Right lung (tissue), 5 donors: ENCODE measurements around the gene ADCY10. TPM values are rescaled to one million over a fixed set of nuclear protein-coding genes. Genes with fewer than 3 reads are reported as not detected.
"Not testable (repeated sequence)": the region's sequence is repeated elsewhere in the genome, so short reads cannot be mapped to it uniquely, and the experiment has no call there.

Source experiments
- DNase-seq, 2 donors: peaks; one replicate each; pipeline ENCODE4 v3.0.0-alpha.2; 2013
- polyA plus RNA-seq, 5 donors: library from polyadenylated mRNA; unstranded; fragments of 120-200 nt; gene quantifications; one replicate each; pipeline versions ENCODE4 v1.2.1 to v1.2.3, GENCODE V29; 2013; ENCODE audit warnings: inconsistent platforms in 1 of 5, low replicate concordance in 1 of 5; ENCODE audit not compliant: insufficient read length in 5 of 5, insufficient read depth in 1 of 5

Gene ADCY10
- polyA plus RNA-seq, 5 donors: 0.18 to 0.51 (median 0.23) TPM

- peak; percentile 23 to 28 for DNase-seq
Measured at GRCh38 chr1:167819849-167820683, 93.9 kb downstream of the ADCY10 start.

- DNase-seq: no peak
Measured at GRCh38 chr1:167815650-167816049, 98.3 kb downstream of the ADCY10 start.

- no peak for DNase-seq
Measured at GRCh38 chr1:167812972-167813371, 101.0 kb downstream of the ADCY10 start.

- no peak for DNase-seq
Measured at GRCh38 chr1:167808690-167809089, 105.2 kb downstream of the ADCY10 start.

- DNase-seq: no peak
Measured at GRCh38 chr1:167808104-167808503, 105.8 kb downstream of the ADCY10 start.

GRCh38 chr1:167806676-167807075 is 107.3 kb downstream of the ADCY10 start:
- not testable (repeated sequence) for DNase-seq

- DNase-seq: not testable (repeated sequence)
Measured at GRCh38 chr1:167806235-167806634, 107.7 kb downstream of the ADCY10 start.

GRCh38 chr1:167805041-167805556 is 108.8 kb downstream of the ADCY10 start:
- DNase-seq: no peak

GRCh38 chr1:167803358-167804207 is 110.4 kb downstream of the ADCY10 start:
- peak; percentile 66 to 78 for DNase-seq

GRCh38 chr1:167802235-167802634 is 111.7 kb downstream of the ADCY10 start:
- DNase-seq: no peak

- no peak for DNase-seq
Measured at GRCh38 chr1:167800251-167800650, 113.7 kb downstream of the ADCY10 start.

- DNase-seq: no peak
Measured at GRCh38 chr1:167799747-167800146, 114.2 kb downstream of the ADCY10 start.

GRCh38 chr1:167798952-167799351 is 115.0 kb downstream of the ADCY10 start:
- no peak for DNase-seq

- peak; percentile 72 to 79 for DNase-seq
Measured at GRCh38 chr1:167797015-167797414, 116.9 kb downstream of the ADCY10 start.

GRCh38 chr1:167795810-167796740 is 117.9 kb downstream of the ADCY10 start:
- DNase-seq: no peak

- DNase-seq: no peak
Measured at GRCh38 chr1:167794043-167794442, 119.9 kb downstream of the ADCY10 start.

GRCh38 chr1:167792188-167792565 is 121.8 kb downstream of the ADCY10 start:
- no peak for DNase-seq

GRCh38 chr1:167791281-167792187 is 122.4 kb downstream of the ADCY10 start:
- DNase-seq: peak; percentile 86 to 88

GRCh38 chr1:167790117-167790516 is 123.8 kb downstream of the ADCY10 start:
- no peak for DNase-seq

GRCh38 chr1:167789501-167789900 is 124.4 kb downstream of the ADCY10 start:
- DNase-seq: no peak
